ENCODE measurements around the gene CAT. TPM values are rescaled to one million over a fixed set of nuclear protein-coding genes. Genes with fewer than 3 reads are reported as not detected.
A peak's percentile ranks its signal among the peaks of the same experiment; 100 is the strongest.

CAT gene
- total and polyA plus RNA-seq, 9 of the 15 experiments (the other 6 are each of a cell fraction or from before 2014, with no cell fraction given) = 86.7 to 183 (median 114) TPM

DNA sequence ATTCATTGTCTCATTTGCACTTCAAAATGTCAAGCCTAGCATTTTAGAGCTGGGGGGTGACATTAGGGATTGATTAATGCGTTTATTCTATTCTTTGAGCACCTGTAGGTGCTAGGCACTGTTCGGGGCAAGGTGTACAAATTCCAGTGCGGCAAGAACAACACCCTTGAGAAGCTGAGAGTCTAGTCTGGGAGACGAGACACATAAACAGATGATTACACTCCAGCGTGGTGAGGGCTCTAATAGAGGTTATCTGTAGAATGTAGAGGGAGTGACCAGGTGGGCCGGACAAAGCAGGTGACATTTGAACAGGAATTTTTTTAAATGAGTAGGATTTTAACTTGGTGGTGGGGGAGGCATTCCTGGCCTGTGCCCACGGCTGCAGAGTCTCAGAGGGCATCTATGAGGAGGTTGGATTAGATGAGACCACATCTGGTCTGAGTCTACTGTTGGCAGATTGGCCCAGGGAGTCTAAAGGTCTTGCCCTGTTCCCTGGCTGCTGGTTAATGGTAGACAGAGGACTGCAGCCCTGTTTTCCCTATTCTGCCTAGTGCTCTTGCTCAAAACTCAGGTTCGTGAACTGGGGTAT, 970 bp downstream of the CAT start:
- ATAC-seq = no peak
- H3K9me3 ChIP-seq (replicated peaks; ENCODE audit: control insufficient read depth, insufficient read depth, low read depth, low read length) = no peaks in the 10 kb centered on the region
- H3K27ac ChIP-seq (ENCODE audit: extremely low read depth, low read depth, low read length) = peak overlapping the region; percentile 90
- WGBS (ENCODE audit: insufficient coverage, low coverage, missing lambda C conversion rate) = 4% methylated on average over 8 of the region's 8 CpGs
- H3K79me2 ChIP-seq (ENCODE audit: control insufficient read depth, insufficient read depth, low read length) = peaks cover 58% of the 10 kb centered on the region
- peak overlapping the region; percentile 78 to 88 for H3K9ac ChIP-seq (ENCODE audit: insufficient read depth in 1 of 2, low read depth in 2 of 2, low read length in 2 of 2)
- H3K4me3 ChIP-seq = peak overlapping the region; percentile 94
- in situ Hi-C loops (cut with MboI) (no loop called here), intact Hi-C loops (cut with micrococcal nuclease) (loop anchor here (2.0 kb wide), 1 partner anchor 69 kb away; no protein-coding TSS in a partner anchor)
- no TSS peak for BruUV-seq (replicated peaks)
- TF ChIP-seq, protein P1, sequence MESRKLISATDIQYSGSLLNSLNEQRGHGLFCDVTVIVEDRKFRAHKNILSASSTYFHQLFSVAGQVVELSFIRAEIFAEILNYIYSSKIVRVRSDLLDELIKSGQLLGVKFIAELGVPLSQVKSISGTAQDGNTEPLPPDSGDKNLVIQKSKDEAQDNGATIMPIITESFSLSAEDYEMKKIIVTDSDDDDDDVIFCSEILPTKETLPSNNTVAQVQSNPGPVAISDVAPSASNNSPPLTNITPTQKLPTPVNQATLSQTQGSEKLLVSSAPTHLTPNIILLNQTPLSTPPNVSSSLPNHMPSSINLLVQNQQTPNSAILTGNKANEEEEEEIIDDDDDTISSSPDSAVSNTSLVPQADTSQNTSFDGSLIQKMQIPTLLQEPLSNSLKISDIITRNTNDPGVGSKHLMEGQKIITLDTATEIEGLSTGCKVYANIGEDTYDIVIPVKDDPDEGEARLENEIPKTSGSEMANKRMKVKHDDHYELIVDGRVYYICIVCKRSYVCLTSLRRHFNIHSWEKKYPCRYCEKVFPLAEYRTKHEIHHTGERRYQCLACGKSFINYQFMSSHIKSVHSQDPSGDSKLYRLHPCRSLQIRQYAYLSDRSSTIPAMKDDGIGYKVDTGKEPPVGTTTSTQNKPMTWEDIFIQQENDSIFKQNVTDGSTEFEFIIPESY (CRISPR knock-in tag; IDR thresholded peaks at IDR 0.05) = no peak
- TF ChIP-seq, protein P2, sequence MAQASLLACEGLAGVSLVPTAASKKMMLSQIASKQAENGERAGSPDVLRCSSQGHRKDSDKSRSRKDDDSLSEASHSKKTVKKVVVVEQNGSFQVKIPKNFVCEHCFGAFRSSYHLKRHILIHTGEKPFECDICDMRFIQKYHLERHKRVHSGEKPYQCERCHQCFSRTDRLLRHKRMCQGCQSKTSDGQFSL (CRISPR knock-in tag; IDR thresholded peaks at IDR 0.05) = 0 out of 2 replicates have a peak, but pooled peaks have one; percentile 17
- TF ChIP-seq, protein P2 (tag; IDR thresholded peaks at IDR 0.05) = no peak
- TF ChIP-seq SIN3A (IDR thresholded peaks at IDR 0.05; ENCODE audit: borderline replicate concordance in 2 of 2, control insufficient read depth in 1 of 2, low read depth in 2 of 2, low read length in 2 of 2) (peak in 1 of 2 experiments; percentile 6; a peak in 1 of 4 replicates), ZNF134 (CRISPR knock-in tag; conservative IDR thresholded peaks at IDR 0.05) (peak; percentile 48; the same call in 1 of the 2 replicates)
- TF ChIP-seq, protein P3, sequence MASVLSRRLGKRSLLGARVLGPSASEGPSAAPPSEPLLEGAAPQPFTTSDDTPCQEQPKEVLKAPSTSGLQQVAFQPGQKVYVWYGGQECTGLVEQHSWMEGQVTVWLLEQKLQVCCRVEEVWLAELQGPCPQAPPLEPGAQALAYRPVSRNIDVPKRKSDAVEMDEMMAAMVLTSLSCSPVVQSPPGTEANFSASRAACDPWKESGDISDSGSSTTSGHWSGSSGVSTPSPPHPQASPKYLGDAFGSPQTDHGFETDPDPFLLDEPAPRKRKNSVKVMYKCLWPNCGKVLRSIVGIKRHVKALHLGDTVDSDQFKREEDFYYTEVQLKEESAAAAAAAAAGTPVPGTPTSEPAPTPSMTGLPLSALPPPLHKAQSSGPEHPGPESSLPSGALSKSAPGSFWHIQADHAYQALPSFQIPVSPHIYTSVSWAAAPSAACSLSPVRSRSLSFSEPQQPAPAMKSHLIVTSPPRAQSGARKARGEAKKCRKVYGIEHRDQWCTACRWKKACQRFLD (CRISPR knock-in tag; IDR thresholded peaks at IDR 0.05) = peak; percentile 67; the same call in 1 of the 2 replicates
- peak in 1 of 4 experiments; percentile 34 for DNase-seq (ENCODE audit: extremely low read depth in 1 of 4, low spot score in 3 of 4)
- peak overlapping the region; percentile 90 for H2AFZ ChIP-seq (ENCODE audit: low read depth, low read length)
- H3K4me1 ChIP-seq (replicated peaks in 1 of 2; ENCODE audit: control insufficient read depth in 2 of 2, insufficient read depth in 2 of 2, low read length in 2 of 2) = peaks cover 4 to 22% of the 10 kb centered on the region in 2 experiments; a peak in 4 of 5 replicates
- H3K9me1 ChIP-seq (ENCODE audit: control insufficient read depth, insufficient read depth, low read length) = no peaks in the 10 kb centered on the region
- peak overlapping the region; percentile 94 for H3K4me2 ChIP-seq (ENCODE audit: insufficient read depth, low read length)
- ChIA-PET CTCF (ENCODE audit: low intra/inter-chr PET ratio) (no interaction called here), POLR2A (interaction anchor here (0.5 to 1.2 kb wide), 9 partner anchors 9 to 1362 kb away, joined by 3 to 5 read pairs (median 3); no protein-coding TSS in a partner anchor)
- peaks cover 19% of the 10 kb centered on the region for H3K36me3 ChIP-seq (ENCODE audit: control insufficient read depth, insufficient read depth, low read length)
- H3K27me3 ChIP-seq (ENCODE audit: control insufficient read depth in 2 of 2, insufficient read depth in 2 of 2, low read length in 2 of 2) = no peaks in the 10 kb centered on the region
- peak; percentile 29 for FAIRE-seq
- H4K20me1 ChIP-seq (replicated peaks; ENCODE audit: control insufficient read depth, insufficient read depth, low read length) = no peaks in the 10 kb centered on the region
